Type B pancreatic cell (in vitro differentiated cells): ENCODE data around the gene BCKDK. TPM values are rescaled to one million over a fixed set of nuclear protein-coding genes. Genes with fewer than 3 reads are reported as not detected.

Experiments
- DNase-seq: peaks from one replicate; pipeline ENCODE4 v3.0.0; 2021; ENCODE audit warnings: mixed read lengths; ENCODE audit not compliant: unreplicated experiment; ENCODE audit errors: extremely low spot score
- H3K27ac Mint-ChIP-seq: 2 replicates; pipeline ENCODE4 v1.8.0; 2021; ENCODE audit warnings: mild to moderate bottlenecking, mixed read lengths
- H3K27me3 Mint-ChIP-seq: 2 replicates; pipeline ENCODE4 v1.8.0; 2021; ENCODE audit warnings: mixed read lengths
- H3K36me3 Mint-ChIP-seq: 2 replicates; pipeline ENCODE4 v1.8.0; 2021; ENCODE audit warnings: mixed read lengths
- H3K4me1 Mint-ChIP-seq: one replicate; pipeline ENCODE4 v1.8.0; 2021; ENCODE audit warnings: mixed read lengths; ENCODE audit not compliant: unreplicated experiment
- H3K4me3 Mint-ChIP-seq: 2 replicates; pipeline ENCODE4 v1.8.0; 2021; ENCODE audit warnings: mild to moderate bottlenecking, mixed read lengths
- H3K9me3 Mint-ChIP-seq: 2 replicates; pipeline ENCODE4 v1.8.0; 2021; ENCODE audit warnings: mixed read lengths
- total RNA-seq: library from RNA; stranded (reverse); gene quantifications from 2 replicates; pipeline ENCODE4 v1.2.1, GENCODE V29; 2021; ENCODE audit warnings: low replicate concordance
- TF ChIP-seq, protein P1 (sequence below): fragments of 200-600 bp; sonication (generic); conservative IDR thresholded peaks from 2 replicates; pipeline ENCODE4 v1.5.0; 2021; ENCODE audit warnings: antibody characterized with exemption, mild to moderate bottlenecking

The BCKDK gene
- total RNA-seq, 1 donor from 2014 or later = 44.5 TPM

DNA sequence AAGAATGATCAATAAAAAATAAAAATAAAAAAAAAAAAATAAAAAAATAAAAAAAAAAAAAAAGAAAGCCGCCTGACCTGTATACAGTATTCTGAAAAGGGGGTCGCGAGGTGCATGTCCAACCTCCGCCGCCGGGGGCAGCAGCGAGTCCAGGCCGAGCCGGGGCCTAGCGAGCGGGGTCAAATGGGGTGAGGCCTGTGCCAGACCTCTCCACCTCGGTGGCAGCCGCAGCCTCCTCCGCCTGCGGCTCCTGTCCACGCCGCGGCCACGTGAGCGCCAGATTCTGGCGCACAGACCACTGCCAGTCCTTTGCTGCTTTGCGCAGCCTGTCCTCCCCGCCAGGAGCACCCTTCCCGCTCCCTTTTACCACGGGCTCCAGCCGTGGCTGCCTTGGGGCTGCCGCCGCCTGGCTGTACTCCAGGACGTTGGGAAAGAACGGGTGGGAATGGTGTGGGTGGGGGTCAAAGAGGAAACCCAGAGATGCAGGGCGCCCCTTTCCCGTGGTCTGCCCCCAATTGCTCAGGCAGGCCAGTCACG lies 2.4 kb upstream of the BCKDK start:
- peak; percentile 89 for DNase-seq
- H3K9me3 Mint-ChIP-seq = no peaks in the 10 kb centered on the region
- H3K4me1 Mint-ChIP-seq = peaks cover 10% of the 10 kb centered on the region
- H3K27ac Mint-ChIP-seq = peak overlapping the region; percentile 61
- no peak overlapping the region for H3K4me3 Mint-ChIP-seq
- no peaks in the 10 kb centered on the region for H3K27me3 Mint-ChIP-seq
- H3K36me3 Mint-ChIP-seq = peaks cover 4% of the 10 kb centered on the region
- TF ChIP-seq, protein P1, sequence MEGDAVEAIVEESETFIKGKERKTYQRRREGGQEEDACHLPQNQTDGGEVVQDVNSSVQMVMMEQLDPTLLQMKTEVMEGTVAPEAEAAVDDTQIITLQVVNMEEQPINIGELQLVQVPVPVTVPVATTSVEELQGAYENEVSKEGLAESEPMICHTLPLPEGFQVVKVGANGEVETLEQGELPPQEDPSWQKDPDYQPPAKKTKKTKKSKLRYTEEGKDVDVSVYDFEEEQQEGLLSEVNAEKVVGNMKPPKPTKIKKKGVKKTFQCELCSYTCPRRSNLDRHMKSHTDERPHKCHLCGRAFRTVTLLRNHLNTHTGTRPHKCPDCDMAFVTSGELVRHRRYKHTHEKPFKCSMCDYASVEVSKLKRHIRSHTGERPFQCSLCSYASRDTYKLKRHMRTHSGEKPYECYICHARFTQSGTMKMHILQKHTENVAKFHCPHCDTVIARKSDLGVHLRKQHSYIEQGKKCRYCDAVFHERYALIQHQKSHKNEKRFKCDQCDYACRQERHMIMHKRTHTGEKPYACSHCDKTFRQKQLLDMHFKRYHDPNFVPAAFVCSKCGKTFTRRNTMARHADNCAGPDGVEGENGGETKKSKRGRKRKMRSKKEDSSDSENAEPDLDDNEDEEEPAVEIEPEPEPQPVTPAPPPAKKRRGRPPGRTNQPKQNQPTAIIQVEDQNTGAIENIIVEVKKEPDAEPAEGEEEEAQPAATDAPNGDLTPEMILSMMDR = peak; percentile 81

DNA sequence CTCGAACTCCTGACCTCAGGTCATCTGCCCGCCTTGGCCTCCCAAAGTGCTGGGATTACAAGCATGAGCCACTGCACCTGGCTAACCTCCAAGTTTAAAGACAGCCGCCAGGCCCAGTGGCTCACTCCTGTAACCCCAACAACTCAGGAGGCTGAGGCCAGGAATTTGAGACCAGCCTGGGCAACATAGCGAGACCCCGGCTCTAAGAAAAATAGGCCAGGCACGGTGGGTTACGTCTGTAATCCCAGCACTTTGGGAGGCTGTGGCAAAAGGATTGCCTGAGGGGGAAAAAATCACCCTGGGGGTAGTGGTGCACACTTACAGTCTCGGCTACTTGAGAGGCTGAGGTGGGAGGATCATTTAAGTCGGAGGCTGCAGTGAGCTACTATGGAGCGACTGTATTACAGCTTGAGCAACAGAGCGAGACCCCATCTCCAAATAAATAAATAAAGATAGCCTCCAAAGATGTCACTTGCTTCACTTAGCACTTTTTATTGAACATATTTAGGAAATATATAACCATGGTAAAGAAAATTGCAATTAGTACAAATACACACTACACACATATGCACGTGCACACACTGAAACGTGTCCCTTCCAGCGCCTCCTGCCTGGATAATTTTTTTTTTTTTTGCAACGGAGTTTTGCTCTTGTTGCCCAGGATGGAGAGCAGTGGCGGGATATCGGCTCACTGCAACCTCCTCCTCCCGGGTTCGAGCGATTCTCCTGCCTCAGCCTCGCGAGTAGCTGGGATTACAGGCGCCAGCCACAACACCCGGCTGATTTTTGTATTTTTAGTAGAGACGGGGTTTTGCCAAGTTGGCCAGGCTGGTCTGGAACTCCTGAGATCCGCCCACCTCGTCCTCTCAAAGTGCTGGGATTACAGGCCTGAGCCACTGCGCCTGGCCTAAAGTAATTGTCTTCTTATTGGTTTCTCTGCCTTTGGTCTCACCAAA lies 1.4 kb upstream of the BCKDK start:
- Mint-ChIP-seq H3K27ac (no peak overlapping the region), H3K4me1 (peaks cover 10% of the 10 kb centered on the region), H3K36me3 (peaks cover 4% of the 10 kb centered on the region), H3K27me3 (no peaks in the 10 kb centered on the region), H3K9me3 (no peaks in the 10 kb centered on the region), H3K4me3 (peak overlapping the region; percentile 84)
- DNase-seq = no peak
- TF ChIP-seq, protein P1 = no peak

DNA sequence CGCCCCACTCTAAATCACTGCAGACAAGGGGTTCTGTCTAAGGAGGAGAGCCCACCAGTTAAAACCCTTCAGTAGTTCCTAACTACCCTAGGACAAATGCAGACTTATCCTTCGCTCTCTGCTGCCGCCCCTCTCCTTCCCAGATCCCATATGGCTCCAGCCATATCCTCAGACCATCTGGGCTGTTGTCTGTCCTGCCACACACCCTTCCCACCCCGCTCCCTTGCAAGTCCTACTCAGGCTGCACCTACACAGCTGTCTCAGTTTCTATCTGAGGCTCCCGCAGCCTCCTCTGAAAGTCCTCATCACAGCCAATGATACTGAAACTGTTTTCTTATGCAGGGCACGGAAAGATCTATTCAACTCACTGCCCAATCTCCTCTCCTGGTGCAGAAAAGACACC lies 720 bp upstream of the BCKDK start:
- TF ChIP-seq, protein P1 = no peak
- Mint-ChIP-seq H3K27me3 (no peaks in the 10 kb centered on the region), H3K4me3 (peak overlapping the region; percentile 84), H3K4me1 (peaks cover 10% of the 10 kb centered on the region), H3K9me3 (no peaks in the 10 kb centered on the region), H3K27ac (peak overlapping the region; percentile 63), H3K36me3 (peaks cover 6% of the 10 kb centered on the region)
- no peak for DNase-seq

DNA sequence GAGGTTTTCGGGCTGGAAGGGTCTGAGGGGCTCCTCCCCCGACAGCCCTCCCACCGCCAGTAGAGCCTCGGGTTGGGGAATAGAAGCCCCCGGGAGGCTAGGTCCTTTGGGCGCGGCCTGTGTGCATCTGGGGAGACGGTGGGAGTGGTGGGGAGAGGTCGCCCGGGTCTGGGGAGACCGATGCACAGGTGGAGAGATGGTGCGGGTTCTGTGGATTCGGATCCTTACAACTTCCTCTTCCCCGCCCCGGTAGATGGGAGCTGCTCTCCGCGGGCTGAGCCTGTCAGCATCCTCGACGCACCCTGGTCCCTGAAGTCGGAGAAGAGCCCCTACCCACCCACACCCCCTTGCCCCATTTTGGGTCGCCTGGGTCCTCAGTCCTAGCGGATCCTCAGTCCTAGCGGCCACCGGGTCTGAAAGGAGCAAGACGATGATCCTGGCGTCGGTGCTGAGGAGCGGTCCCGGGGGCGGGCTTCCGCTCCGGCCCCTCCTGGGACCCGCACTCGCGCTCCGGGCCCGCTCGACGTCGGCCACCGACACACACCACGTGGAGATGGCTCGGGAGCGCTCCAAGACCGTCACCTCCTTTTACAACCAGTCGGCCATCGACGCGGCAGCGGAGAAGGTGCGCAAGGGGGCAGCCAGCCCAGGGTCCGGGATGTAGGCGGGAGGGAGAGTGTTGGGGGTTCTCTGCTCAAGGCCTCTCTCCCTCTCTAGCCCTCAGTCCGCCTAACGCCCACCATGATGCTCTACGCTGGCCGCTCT lies 790 bp downstream of the BCKDK start:
- TF ChIP-seq, protein P1 = no peak
- H3K36me3 Mint-ChIP-seq = peaks cover 11% of the 10 kb centered on the region
- DNase-seq = no peak
- peaks cover 10% of the 10 kb centered on the region for H3K4me1 Mint-ChIP-seq
- peak overlapping the region; percentile 87 for H3K4me3 Mint-ChIP-seq
- no peak overlapping the region for H3K27ac Mint-ChIP-seq
- no peaks in the 10 kb centered on the region for H3K27me3 Mint-ChIP-seq
- no peaks in the 10 kb centered on the region for H3K9me3 Mint-ChIP-seq

DNA sequence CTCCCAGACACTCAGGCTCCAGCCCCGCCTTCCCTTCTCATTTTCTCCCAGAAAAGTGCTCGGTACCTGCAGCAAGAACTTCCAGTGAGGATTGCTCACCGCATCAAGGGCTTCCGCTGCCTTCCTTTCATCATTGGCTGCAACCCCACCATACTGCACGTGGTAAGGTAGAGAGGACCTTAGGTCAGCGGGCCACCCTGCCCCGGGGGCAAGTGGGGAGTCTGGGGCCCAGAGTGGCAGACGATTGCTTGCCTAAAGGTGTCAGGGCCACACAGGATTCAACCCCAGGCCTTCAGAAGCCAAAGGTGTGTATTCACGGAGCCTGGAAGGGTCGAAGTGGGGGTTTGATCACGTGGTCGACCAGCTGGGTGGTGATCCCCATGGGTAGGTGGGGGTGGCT lies 1.4 kb downstream of the BCKDK start:
- no peak overlapping the region for H3K27ac Mint-ChIP-seq
- no peaks in the 10 kb centered on the region for H3K27me3 Mint-ChIP-seq

More for the DNA sequence above, 1.4 kb downstream of the BCKDK start:
- H3K36me3 Mint-ChIP-seq = peaks cover 11% of the 10 kb centered on the region
- TF ChIP-seq, protein P1 = no peak
- peaks cover 10% of the 10 kb centered on the region for H3K4me1 Mint-ChIP-seq
- peak overlapping the region; percentile 87 for H3K4me3 Mint-ChIP-seq
- no peaks in the 10 kb centered on the region for H3K9me3 Mint-ChIP-seq
- DNase-seq = no peak
